NK-92 treated with Interleukin-12 subunit alpha and Interleukin-12 subunit beta, amount 100 ng/mL, for 24 hours (cell line): ENCODE measurements around the gene NAALADL2.

Source experiments
- DNase-seq: peaks from one replicate; lab custom pipeline; 2025; lab: John Stamatoyannopoulos, UW

Gene NAALADL2

DNA sequence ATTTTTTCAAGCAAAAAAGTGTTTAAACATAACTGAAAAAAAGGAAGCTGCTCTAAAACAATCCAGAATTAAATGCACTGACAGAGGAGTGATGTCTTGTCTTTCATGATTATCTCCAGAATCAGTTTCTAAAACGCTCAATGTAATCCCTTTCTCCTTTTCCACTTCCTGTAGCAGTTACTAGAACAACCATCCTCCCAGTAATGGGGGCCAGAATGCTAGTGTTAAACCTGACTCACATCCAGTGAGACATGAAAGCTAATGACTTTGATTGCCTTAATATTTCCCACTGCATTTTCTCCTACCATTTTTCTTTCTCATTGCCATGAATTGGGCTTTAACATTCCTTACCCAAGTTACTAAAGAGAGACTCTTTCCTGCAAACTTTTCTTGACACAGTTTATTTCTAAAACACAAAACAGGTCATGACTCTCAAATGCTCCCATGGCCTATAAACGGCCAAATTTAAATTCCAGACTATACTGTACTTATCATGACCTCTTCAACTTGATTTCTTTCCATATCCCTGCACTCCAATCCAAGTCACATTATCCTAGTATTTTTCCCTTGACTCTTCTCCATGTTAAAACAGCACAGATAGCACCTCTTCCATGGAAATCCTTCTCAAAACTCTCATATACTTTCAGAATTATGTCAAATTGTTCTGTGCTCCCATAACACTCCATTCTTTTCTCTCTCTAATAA is 341.4 kb downstream of the NAALADL2 start:
- DNase-seq, result no peak

DNA sequence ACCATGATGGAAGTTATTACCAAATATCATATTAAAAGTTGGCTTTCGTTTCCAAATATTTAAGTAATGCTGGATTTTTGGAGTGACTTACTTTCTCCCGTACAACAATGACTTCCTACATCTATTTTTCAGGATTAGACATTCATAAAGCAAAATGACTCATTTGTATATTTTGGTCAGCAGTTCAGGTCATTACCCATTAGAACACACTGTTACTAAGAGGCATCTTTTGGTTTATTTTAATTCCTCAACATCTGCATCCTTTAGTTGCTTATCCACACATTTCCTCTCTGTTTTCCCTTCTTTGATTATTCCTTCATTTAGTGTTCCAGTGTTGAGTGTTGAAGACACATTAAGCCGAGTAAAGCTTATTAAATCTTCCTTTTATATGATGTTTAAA is 348.2 kb downstream of the NAALADL2 start:
- DNase-seq, result no peak

DNA sequence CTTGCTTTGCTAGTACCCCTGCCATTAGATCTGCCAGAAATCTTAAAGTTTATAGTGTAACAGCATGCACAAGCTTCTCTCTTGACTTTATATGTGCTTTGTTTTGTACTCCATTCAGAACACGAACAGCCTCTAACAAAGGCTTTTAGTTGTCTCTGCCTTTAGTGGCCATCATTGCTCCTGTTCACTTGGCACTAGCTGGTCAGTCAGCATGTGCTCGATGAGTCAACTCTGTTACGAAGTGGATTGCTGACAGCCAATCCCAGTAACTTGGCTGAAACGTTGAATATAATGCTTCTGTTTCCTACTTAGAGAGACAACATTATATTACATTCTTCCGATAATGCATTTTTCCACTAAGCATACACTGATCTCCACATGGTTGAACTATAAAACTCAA is 349.2 kb downstream of the NAALADL2 start:
- no peak for DNase-seq

DNA sequence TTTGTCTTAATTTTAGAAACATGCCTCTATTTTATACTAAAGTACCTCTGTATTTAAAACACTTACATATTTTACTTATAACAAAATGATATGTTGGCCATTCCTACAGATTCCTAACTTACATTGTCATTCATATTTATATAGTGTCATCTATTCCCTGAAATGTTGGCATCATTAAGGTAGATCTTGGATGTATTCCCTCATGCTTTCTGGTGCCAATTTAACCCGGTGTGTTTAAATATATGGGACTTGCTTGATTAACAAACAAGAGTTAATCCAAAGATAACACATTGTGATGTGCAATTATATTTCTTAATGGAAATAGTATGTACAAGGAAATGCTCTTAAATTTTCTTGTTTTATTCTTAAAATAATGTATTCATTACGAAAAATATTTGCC is 352.3 kb downstream of the NAALADL2 start:
- no peak for DNase-seq

DNA sequence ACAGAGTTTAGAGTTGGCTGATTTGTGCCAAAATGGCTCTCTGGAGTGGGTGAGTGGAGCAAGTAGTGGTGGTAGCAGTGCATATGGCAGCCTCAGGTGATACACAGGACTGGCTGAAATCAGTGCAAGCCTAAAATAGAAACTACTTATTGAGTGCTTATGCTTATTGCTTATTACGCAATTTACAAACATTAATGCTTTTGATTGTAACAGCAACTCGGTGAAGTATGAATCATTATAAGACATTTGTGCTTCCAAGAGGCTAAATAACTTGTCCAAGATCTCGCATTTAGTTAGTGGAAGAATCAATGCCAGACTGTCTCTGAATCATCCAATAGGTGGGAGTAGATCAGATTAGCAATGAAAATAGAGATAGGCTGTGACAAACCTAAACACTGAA is 353.8 kb downstream of the NAALADL2 start:
- no peak for DNase-seq

DNA sequence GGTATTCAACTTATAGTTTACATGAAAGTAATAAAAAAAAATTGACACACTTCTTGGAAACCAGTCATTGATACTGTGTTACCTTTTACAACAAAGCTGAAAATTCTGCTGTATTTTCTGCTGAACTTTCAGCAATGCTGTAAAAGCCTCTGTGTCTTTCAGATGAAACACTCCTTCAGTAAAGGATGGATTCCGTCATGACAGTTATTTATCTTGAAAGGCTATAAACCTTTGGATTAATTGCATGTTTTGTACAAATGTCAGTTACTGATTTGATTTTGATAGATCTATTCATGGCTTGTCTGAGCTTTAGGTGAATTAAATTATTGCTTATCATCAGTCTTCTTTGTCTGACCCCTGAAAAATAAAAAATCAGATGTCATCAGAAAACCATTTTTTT is 355.1 kb downstream of the NAALADL2 start:
- no peak for DNase-seq

DNA sequence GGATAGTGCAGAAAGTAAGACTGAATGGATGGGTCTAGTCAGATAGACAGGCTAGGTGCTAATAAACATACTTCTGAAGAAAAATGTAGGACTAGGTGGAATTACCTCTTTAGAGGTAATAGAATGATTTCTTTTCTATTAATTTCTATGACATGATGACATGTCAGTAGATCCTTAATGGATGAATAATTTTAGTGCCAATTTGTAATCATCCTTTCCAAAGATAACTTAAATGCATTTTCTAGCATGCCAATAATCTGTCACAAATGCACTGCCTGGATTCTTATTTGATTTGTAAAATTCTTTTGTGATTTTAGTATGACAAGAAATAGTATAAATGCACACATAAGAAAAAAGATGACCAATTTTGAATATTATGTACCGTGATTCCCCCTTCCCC is 356.7 kb downstream of the NAALADL2 start:
- no peak for DNase-seq

DNA sequence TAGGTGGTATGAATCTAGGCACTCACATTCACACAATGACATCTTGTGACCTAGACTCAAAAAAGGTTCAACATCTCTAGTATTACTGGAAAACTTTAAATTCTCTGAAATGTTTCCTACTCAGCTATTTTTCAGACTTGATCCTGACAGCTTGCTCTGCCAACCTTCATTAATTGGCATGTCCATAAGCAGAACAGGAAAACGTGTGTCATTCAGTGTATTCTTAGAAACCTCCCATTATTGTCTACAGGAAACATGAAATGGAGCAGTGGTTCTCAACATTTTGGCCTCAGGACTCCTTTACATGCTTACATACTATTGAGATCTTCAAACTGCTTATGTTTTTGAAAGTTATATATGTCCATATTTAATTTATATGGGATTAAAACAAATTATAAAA is 363.2 kb downstream of the NAALADL2 start:
- DNase-seq, result no peak

DNA sequence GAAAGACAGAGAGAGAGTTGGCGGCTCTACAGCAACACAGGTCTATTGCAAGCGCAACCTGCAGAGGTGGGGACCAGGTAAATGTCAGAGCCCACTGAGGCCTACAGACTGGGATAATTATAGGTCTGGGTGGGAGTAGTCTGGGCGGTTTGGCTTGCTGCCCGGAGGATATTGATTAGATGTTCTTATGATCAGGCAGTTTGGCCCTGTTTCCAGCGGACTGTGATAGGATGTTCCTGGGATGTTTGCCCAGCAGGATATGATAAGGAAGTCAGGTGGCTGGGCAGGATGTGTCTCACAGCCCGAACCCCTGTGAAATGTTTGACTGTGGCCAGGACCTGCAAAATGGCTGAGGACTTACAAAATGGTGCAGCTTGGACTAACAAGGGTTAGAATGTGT is 364.9 kb downstream of the NAALADL2 start:
- no peak for DNase-seq

DNA sequence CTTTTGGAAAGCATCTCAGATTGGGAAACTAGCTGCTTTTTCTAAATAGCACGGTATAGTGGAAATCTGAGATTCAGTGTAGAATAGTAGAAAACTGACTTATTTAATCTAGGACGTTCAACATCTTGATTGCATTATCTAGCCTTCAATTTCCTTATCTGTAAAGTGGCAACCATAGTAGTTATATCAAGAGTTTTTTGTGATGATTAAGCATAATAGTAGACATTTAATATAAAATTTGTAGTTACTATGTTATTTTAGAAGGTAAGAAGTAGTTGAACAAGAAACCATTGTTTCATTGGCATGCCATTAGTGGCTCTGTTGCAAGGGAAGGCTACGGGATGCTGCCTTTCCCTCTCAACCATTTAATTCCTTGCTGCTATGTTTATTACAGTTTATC is 367.3 kb downstream of the NAALADL2 start:
- no peak for DNase-seq

DNA sequence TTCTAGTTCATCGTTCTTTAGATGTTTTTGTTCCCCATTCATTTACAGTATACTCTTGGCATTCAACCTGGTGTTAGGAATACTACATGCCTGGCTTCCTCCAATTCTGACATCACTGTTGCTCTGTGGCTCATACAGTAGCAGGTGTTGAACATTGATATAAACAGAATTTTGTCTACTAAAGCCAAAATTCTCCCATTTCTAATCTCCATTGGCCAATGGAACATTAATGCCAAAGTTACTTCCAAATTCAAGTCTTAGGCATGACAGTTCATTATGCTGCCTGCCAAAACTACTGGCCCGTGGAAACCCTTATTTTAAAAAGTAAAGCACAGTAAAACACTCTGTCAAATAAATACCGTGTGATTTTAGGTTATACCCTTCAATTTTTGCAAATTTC is 368.0 kb downstream of the NAALADL2 start:
- DNase-seq, result no peak

DNA sequence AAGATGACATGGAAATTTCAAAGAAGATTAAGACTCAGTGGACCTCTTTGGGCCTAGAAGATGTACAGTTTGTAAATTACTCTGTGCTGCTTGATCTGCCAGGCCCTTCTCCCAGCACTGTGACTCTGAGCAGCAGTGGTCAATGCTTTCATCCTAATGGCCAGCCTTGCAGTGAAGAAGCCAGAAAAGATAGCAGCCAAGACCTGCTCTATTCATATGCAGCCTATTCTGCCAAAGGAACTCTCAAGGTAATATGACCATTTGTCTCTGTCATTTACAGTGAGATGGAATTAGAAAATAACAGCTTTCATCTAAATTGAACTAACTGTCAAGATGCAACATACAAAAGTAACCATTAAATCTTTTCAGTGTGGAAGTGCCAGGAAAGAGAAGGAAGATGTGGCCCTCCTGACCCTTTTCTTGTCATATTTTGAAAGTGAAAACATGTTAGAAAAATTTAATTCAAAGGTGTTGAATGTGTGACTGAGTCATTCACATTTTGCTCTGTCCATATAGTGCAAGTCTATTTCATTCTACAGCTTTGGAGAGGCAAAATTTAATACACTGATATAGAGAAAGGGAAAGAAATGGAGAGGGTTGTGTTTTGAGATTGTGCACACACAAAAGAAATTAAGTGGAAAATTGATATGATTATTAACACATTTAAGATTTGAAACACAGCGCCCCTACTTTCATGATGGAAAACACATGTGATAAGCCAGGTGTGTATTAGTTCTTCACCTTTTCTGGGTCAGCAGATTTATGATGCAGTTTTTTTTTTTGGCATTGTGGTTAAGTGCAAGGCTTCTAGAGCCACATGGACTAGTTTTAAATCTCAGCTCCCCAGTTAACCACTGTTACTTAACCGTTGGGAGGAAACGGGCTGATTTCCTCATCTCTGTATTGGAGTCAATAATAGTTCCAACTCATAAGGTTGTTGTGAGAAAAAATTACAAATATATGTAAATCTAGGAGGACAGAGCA is 375.1 kb downstream of the NAALADL2 start:
- DNase-seq, result no peak

DNA sequence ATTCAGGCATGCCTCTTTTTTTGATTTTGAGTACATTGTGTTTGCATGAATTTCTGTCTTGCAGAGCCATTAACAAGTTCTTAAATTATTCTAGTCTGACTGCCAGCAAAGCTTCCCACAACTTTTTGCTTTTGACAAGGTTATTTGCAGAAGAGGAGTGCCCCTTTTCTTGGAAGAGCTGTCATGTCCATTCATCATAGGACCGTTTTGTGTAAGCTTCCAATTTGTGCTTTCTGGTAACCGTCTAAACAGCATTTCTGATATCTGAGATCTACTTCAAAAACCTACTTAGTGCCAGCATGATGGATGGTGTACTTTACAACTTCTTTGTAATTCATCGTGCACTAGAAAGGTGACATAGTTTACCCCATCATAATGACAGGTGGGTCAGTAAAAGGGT is 379.7 kb downstream of the NAALADL2 start:
- no peak for DNase-seq

DNA sequence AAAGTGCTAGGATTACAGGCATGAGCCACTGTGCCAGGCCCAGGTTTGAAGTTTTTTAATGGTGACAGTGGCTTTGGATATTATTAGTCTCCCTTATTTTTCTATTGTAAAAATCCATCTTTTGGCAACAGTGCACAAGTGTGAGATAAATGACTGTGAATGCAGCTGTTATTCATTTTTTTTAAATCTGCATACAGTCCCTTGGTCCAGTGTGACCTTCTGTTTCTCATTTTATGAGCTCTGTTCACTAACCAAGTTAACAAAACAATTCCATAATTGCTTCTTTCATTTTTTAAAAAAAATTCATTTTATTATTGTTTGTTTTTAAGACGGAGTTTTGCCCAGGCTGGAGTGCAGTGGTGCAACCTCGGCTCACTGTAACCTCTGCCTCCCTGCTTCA is 381.8 kb downstream of the NAALADL2 start:
- no peak for DNase-seq

DNA sequence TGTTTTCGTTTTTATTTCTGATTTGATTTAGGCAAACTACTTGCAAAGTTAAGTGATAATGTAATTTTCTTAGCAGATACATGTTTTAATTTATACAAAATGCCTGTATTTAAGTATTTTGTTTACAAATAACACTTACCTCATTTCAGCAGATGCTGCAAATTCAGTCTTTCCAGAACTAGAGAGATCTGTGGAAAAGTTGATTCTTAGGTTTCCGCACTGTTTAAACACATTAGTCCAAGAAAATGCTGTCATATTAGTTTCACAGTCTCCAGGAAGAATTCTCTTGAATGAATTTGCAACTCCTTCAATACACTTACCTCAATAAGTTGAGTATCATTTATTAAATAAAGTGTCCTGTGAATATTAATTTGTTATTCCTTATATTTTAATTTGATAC is 383.1 kb downstream of the NAALADL2 start:
- no peak for DNase-seq

DNA sequence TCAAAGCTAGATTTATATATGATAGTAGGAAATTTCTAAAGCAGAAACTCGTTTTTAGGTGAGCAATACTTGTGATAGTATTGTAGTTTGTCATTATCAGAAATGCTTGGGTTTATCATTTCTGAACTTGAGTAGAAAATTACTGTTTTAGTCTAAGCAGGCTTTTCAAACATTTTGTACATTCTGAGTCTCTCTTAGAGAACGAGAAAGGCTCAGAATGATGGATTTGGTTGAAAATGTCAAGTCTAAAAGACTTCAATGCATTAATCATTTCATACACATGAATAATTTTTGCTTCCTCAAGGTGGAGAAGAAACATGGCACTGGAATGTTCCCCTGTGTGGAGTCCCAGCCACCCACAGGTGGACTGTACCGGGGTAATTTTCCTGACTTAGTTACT is 387.1 kb downstream of the NAALADL2 start:
- no peak for DNase-seq

DNA sequence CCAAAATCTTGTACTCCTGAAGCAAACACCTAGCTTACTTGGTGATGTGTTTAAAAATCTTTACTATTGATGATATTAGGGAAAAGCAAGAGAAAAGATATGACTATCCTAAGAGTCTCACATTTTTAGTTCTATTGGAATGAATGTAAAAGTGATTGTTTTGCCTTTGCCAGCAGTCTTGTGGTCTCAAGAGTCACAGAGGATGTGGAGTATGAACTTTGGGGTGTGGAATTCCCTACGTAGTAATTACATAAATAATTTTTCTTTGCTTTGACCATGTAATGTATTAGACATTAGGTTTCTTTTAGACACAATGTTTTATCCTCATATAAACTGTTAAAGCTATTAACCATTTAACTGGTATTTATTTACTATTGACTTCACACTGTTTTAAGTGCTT is 387.6 kb downstream of the NAALADL2 start:
- DNase-seq, result no peak

DNA sequence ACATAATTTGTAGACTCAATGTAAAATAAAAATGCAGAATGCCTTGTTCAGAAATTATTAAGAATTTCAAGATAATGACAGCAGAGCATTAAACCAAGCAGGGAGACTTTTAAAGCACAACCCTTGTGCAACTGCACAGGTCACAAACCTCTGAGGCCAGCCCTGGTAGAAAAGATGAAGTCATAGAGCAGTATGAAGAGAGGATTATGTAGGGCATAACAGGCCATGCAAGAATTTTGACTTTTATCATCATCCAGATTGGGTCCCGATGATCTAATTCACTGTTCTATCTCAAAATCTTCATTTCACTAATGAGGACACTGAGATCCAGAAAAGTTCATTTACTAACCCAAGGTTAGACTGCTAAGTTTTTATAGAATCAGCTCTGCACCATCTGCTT is 388.5 kb downstream of the NAALADL2 start:
- no peak for DNase-seq

DNA sequence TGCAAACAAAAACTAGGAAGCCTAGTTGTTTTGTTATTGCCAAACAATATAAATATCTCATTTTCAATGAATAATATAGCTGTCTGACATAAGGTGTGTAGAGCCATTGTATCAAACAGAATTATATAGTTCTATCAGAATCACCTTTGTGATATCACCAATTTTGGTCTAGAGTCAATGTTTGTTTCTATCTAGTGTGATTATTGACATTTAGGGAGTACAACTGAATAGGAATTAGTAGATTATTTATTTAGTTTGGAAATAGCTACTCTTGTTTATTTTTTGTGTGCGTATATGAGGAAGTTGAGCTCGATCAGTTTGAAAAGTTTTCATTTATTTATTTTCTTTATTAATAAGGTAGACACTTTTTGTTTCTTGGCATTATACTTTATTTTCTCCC is 389.7 kb downstream of the NAALADL2 start:
- DNase-seq, result no peak

DNA sequence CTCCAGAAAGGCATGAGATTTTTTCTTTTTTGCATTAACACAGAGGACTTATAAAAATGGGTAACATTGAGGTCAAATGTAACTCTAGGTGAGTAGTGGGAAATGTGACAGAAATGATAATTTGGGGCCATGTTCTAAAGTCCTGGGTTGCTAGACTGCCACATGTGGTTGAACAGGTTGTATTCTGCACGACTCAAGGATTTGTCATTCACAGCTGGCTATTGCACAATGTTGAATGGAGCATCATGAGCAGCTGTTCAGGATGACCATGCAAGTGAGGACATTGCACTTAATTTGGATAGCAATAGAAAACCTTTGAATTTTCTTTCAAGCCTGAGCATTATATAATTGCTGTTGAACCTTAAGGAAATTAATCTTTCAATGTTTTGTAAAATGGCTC is 396.6 kb downstream of the NAALADL2 start:
- DNase-seq, result no peak

DNA sequence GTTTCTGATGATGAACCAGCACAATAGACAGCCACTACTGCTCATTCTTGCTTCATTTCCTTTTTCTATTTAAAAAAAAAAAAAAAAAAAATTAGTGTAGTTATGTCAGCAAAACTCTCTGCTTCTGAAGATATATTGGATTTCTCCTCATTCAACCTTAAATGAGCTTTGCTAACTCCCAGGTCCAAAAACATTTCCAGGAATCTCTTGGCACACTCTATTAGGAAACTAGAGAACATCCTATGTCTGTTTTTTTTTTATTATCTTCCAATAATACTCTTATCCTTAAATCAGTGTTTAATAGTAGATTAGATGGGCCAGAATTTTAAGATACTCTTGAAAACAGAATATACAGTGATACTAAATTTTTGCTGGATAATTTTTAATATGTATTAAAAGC is 398.0 kb downstream of the NAALADL2 start:
- no peak for DNase-seq

DNA sequence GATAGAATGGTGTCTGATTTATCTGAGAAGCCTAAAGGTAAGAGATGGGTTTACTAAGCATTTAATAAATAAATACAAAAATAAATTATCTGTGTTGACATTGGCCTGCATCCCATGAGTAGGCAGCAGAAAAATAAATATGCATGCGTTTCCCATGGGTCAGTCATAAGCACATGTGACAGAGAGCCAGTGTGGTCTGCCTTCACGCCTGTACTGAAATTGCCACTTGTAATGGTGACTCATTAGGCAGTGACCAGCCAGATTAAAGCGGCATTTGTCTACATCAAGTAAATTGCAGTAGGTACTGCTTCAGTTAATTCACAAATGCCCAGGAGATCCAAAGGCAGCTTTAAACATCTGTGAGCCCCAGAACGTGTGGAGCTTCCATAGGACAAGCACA is 399.6 kb downstream of the NAALADL2 start:
- no peak for DNase-seq

DNA sequence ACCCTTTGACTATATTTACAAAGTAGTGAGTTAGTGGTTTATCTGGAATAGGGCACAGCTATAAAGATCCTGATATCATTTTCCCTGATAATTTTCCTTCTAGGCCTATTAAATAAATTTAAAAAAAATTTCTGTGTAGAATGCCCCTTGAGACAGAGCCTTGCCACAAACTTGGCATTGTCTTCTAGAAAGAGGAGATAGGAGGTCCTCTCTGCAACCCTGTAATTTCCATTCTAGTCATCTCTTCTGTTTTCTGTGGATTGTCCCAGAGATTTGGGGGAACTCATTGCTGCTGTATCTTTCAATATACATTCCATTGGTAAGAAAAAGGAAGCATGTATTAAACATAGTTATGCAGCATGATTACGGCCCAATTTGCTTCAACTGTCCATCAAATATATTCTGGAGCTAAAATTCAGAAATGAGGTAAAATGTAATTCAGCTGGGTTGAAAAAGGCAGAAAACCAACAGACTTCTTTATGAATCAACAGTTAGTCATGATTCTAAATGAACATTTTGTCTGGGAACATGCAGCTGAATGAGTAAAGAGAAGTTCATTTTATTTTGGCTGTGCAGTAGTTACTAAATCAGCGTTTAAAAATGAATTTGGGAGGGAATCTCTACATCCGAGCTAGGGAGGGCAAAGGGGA is 401.1 kb downstream of the NAALADL2 start:
- no peak for DNase-seq
